Osteocyte (in vitro differentiated cells): Measurements from ENCODE around the gene TAMM41. TPM values are rescaled to one million over a fixed set of nuclear protein-coding genes. Genes with fewer than 3 reads are reported as not detected.

Experiments used
- DNase-seq: peaks from one replicate; pipeline ENCODE4 v3.0.0; 2021; ENCODE audit warnings: mixed read lengths; ENCODE audit not compliant: unreplicated experiment; ENCODE audit errors: extremely low spot score
- H3K27ac Mint-ChIP-seq: one replicate; pipeline ENCODE4 v1.8.0; 2021; ENCODE audit warnings: mild to moderate bottlenecking, mixed read lengths; ENCODE audit not compliant: unreplicated experiment
- H3K27me3 Mint-ChIP-seq: one replicate; pipeline ENCODE4 v1.8.0; 2021; ENCODE audit warnings: mixed read lengths; ENCODE audit not compliant: unreplicated experiment
- H3K36me3 Mint-ChIP-seq: one replicate; pipeline ENCODE4 v1.8.0; 2021; ENCODE audit warnings: mixed read lengths; ENCODE audit not compliant: unreplicated experiment
- H3K4me1 Mint-ChIP-seq: one replicate; pipeline ENCODE4 v1.8.0; 2021; ENCODE audit warnings: mixed read lengths; ENCODE audit not compliant: unreplicated experiment
- H3K4me3 Mint-ChIP-seq: one replicate; pipeline ENCODE4 v1.8.0; 2021; ENCODE audit warnings: mild to moderate bottlenecking, moderate library complexity, mixed read lengths; ENCODE audit not compliant: unreplicated experiment
- H3K9me3 Mint-ChIP-seq: one replicate; pipeline ENCODE4 v1.8.0; 2021; ENCODE audit warnings: mixed read lengths; ENCODE audit not compliant: unreplicated experiment
- total RNA-seq: library from RNA; stranded (reverse); gene quantifications from 2 replicates; pipeline ENCODE4 v1.2.1, GENCODE V29; 2021
- TF ChIP-seq, protein P1 (sequence below): fragments of 200-600 bp; sonication (generic); IDR thresholded peaks from 2 replicates; pipeline ENCODE4 v1.5.0; 2021; ENCODE audit warnings: antibody characterized with exemption, mild to moderate bottlenecking, moderate library complexity

TAMM41 gene
- total RNA-seq, 1 donor from 2014 or later = 14.5 TPM

- no peaks in the 10 kb centered on the region for H3K27me3 Mint-ChIP-seq
- H3K36me3 Mint-ChIP-seq = peaks cover 6% of the 10 kb centered on the region
- H3K4me1 Mint-ChIP-seq = no peaks in the 10 kb centered on the region
- no peak overlapping the region for H3K4me3 Mint-ChIP-seq
- TF ChIP-seq, protein P1, sequence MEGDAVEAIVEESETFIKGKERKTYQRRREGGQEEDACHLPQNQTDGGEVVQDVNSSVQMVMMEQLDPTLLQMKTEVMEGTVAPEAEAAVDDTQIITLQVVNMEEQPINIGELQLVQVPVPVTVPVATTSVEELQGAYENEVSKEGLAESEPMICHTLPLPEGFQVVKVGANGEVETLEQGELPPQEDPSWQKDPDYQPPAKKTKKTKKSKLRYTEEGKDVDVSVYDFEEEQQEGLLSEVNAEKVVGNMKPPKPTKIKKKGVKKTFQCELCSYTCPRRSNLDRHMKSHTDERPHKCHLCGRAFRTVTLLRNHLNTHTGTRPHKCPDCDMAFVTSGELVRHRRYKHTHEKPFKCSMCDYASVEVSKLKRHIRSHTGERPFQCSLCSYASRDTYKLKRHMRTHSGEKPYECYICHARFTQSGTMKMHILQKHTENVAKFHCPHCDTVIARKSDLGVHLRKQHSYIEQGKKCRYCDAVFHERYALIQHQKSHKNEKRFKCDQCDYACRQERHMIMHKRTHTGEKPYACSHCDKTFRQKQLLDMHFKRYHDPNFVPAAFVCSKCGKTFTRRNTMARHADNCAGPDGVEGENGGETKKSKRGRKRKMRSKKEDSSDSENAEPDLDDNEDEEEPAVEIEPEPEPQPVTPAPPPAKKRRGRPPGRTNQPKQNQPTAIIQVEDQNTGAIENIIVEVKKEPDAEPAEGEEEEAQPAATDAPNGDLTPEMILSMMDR = no peak
- DNase-seq = no peak
- H3K27ac Mint-ChIP-seq = no peak overlapping the region
- no peaks in the 10 kb centered on the region for H3K9me3 Mint-ChIP-seq
Measured at GRCh38 chr3:11780341-11780740, 66.3 kb downstream of the TAMM41 start.

DNA sequence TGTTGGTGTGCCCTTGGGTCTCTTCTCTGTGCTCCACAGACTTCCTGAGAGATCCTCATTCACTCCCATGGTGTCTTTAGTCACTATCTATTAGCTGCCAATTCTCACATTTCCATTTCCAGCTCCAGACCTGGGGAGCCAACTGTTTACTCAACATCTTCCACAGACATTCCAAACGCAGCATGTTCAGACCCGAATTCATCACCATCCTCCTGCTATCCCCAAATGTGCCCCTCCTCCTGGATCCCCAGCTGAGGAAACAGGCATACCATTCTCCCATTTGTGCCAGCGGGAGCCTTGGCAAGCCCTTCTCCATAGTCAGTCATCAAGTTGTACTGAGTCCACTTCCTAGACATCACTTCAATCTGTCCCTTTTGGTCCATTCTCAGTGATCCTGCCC, 67.1 kb downstream of the TAMM41 start:
- H3K4me3 Mint-ChIP-seq = no peak overlapping the region
- no peaks in the 10 kb centered on the region for H3K27me3 Mint-ChIP-seq
- H3K4me1 Mint-ChIP-seq = peaks cover under 1% of the 10 kb centered on the region
- H3K9me3 Mint-ChIP-seq = no peaks in the 10 kb centered on the region
- H3K36me3 Mint-ChIP-seq = peaks cover 6% of the 10 kb centered on the region
- DNase-seq = no peak
- no peak overlapping the region for H3K27ac Mint-ChIP-seq
- TF ChIP-seq, protein P1 = no peak

DNA sequence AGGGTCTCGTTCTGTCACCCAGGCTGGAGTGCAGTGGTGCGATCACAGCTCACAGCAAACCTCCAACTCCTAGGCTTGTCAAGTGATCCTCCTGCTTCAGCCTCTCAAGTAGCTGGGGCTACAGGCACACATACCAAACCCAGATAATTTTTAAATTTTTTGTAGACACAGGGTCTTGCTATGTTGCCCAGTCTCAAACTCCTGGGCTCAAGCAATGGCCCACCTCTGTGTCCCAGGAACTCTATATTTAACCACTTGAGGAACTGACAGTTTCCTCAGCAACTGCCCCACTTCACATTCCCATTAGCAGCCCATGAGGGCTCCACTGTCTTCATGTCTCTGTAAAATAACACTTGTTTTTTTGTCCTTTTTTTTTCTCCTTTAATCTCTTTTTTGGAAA, 68.4 kb downstream of the TAMM41 start:
- TF ChIP-seq, protein P1 = no peak
- DNase-seq = no peak
- Mint-ChIP-seq H3K27me3 (no peaks in the 10 kb centered on the region), H3K4me1 (peaks cover 2% of the 10 kb centered on the region), H3K36me3 (peaks cover 6% of the 10 kb centered on the region), H3K4me3 (no peak overlapping the region), H3K27ac (no peak overlapping the region), H3K9me3 (no peaks in the 10 kb centered on the region)

- TF ChIP-seq, protein P1 = no peak
- Mint-ChIP-seq H3K4me3 (no peak overlapping the region), H3K27ac (no peak overlapping the region), H3K9me3 (no peaks in the 10 kb centered on the region), H3K4me1 (peaks cover 2% of the 10 kb centered on the region), H3K27me3 (peaks cover under 1% of the 10 kb centered on the region), H3K36me3 (peaks cover 6% of the 10 kb centered on the region)
- DNase-seq = no peak
Measured at GRCh38 chr3:11776346-11776745, 70.3 kb downstream of the TAMM41 start.

GRCh38 chr3:11775493-11775892, 71.2 kb downstream of the TAMM41 start:
- Mint-ChIP-seq H3K36me3 (peaks cover 6% of the 10 kb centered on the region), H3K27me3 (peaks cover 3% of the 10 kb centered on the region)
- TF ChIP-seq, protein P1 = no peak

More at GRCh38 chr3:11775493-11775892, 71.2 kb downstream of the TAMM41 start:
- H3K4me1 Mint-ChIP-seq = peaks cover 8% of the 10 kb centered on the region
- no peaks in the 10 kb centered on the region for H3K9me3 Mint-ChIP-seq
- no peak overlapping the region for H3K27ac Mint-ChIP-seq
- DNase-seq = no peak
- no peak overlapping the region for H3K4me3 Mint-ChIP-seq
